DND-41 (cell line): ENCODE data around the gene RACK1.

Experiments used
- ATAC-seq: fragments of 200-7000 bp; cut with Tn5 transposase; 3 replicates; pipeline ENCODE4 v1.9.1; 2021; ENCODE audit warnings: low read depth; ENCODE audit not compliant: insufficient read depth
- DNase-seq: peaks from one replicate; pipeline ENCODE4 v3.0.0-alpha.2; 2020
- H2AFZ ChIP-seq: 2 replicates; pipeline ENCODE4 v1.6.0; 2012; ENCODE audit warnings: low read depth, low read length
- H3K27ac ChIP-seq: 2 replicates; pipeline ENCODE4 v1.5.1; 2012; ENCODE audit warnings: low read length, inconsistent platforms
- H3K27me3 ChIP-seq: fragments of 200-600 bp; sonication (generic); 2 replicates; pipeline ENCODE4 v1.6.0; 2012; ENCODE audit warnings: low read length, mild to moderate bottlenecking, inconsistent platforms; ENCODE audit not compliant: insufficient read depth, poor library complexity
- H3K36me3 ChIP-seq: 2 replicates; pipeline ENCODE4 v1.5.1; 2012; ENCODE audit warnings: low read length, inconsistent platforms; ENCODE audit not compliant: insufficient read depth
- H3K4me1 ChIP-seq: 2 replicates; pipeline ENCODE4 v1.5.1; 2012; ENCODE audit warnings: mild to moderate bottlenecking, low read length; ENCODE audit not compliant: insufficient read depth
- H3K4me2 ChIP-seq: 2 replicates; pipeline ENCODE4 v1.6.0; 2012; ENCODE audit warnings: mild to moderate bottlenecking, moderate library complexity, low read length, inconsistent platforms; ENCODE audit not compliant: insufficient read depth
- H3K4me3 ChIP-seq, 2 experiments: fragments of 200-600 bp in 1 of 2; shearing (Covaris generic) in 1 of 2; 2 replicates each; pipeline ENCODE4 v1.5.1; 2012 to 2016; ENCODE audit warnings: inconsistent platforms in 2 of 2, low read length in 2 of 2, mild to moderate bottlenecking in 2 of 2, low read depth in 1 of 2, moderate library complexity in 1 of 2
- H3K79me2 ChIP-seq: 2 replicates; pipeline ENCODE4 v1.6.0; 2012; ENCODE audit warnings: low read length, inconsistent platforms; ENCODE audit not compliant: insufficient read depth
- H3K9ac ChIP-seq: 2 replicates; pipeline ENCODE4 v1.6.0; 2012; ENCODE audit warnings: low read depth, mild to moderate bottlenecking, inconsistent platforms, low read length, moderate library complexity
- H3K9me3 ChIP-seq: 2 replicates; pipeline ENCODE4 v1.5.1; 2012; ENCODE audit warnings: low read length, moderate library complexity, mild to moderate bottlenecking, inconsistent platforms; ENCODE audit not compliant: insufficient read depth, severe bottlenecking
- H4K20me1 ChIP-seq: 2 replicates; pipeline ENCODE4 v1.6.0; 2012; ENCODE audit warnings: low read length; ENCODE audit not compliant: insufficient read depth
- CTCF ChIP-seq: IDR thresholded peaks from 2 replicates; pipeline ENCODE4 v1.5.1; 2012; ENCODE audit warnings: borderline replicate concordance, low read length, moderate library complexity, mild to moderate bottlenecking; ENCODE audit not compliant: poor library complexity, severe bottlenecking; ENCODE audit errors: extremely low read depth
- EZH2 ChIP-seq: IDR thresholded peaks from 3 replicates; pipeline ENCODE4 v1.6.1; 2012; ENCODE audit warnings: borderline replicate concordance, low read depth, mild to moderate bottlenecking, moderate library complexity, low read length, inconsistent platforms; ENCODE audit not compliant: severe bottlenecking

Gene RACK1

GRCh38 chr5:181222630-181223057, 21.1 kb downstream of the RACK1 start:
- Histone ChIP-seq H3K79me2 (peaks cover 34% of the 10 kb centered on the region), H3K9me3 (no peaks in the 10 kb centered on the region), H3K4me3 (peak overlapping the region; percentile 50 to 85; a peak in 3 of 4 replicates), H4K20me1 (no peaks in the 10 kb centered on the region), H3K36me3 (peaks cover 10% of the 10 kb centered on the region), H2AFZ (peak overlapping the region; percentile 75), H3K9ac (peak overlapping the region; percentile 79), H3K27me3 (no peaks in the 10 kb centered on the region), H3K4me1 (peaks cover 52% of the 10 kb centered on the region), H3K27ac (peak overlapping the region; percentile 88), H3K4me2 (peak overlapping the region; percentile 98)
- ATAC-seq (peak; percentile 13), DNase-seq (no peak)
- TF ChIP-seq CTCF = no peak
- no peak for TF ChIP-seq EZH2

DNA sequence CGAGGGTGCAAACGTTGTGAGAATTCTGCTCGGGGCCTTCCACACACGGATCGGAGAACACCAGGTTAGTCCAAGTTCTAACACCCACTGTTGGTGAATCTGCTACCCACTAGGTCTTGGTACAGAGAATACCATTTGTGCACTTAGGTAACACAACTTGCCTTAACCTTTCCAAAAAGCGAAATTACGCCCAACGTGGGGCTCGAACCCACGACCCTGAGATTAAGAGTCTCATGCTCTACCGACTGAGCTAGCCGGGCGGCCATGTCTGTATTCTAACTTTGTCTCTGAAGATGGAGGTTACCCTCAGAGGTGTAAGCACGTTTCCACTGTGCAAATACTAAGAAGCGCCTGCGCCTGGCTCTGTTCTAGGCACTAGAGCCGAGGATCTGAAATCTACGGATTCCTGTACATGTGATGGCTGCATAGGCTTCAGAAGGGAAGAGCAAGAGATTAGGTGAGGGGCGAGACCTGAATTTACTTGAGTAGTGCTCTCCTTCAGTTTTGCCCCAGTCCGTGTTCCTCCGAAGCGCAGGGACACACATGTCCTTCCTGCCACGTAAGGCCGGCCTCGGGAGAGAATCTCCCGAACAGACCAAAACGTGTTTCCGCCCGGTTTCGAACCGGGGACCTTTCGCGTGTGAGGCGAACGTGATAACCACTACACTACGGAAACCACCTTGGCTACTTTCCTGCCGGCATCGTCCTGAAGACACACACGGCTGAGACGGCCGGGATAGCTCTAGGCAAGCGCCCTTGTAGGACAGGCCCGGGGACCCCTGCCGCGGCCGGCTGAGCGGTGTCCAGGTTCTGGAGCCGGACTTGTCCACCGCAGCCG, 21.7 kb downstream of the RACK1 start:
- ATAC-seq (peak; percentile 46), DNase-seq (peak; percentile 94)
- Histone ChIP-seq H3K9me3 (no peaks in the 10 kb centered on the region), H3K36me3 (peaks cover 6% of the 10 kb centered on the region), H3K4me2 (peak overlapping the region; percentile 98), H4K20me1 (no peaks in the 10 kb centered on the region), H3K79me2 (peaks cover 30% of the 10 kb centered on the region), H3K27ac (peak overlapping the region; percentile 88), H3K4me1 (peaks cover 58% of the 10 kb centered on the region), H2AFZ (peak overlapping the region; percentile 75), H3K4me3 (peak overlapping the region; percentile 50 to 85; a peak in 3 of 4 replicates), H3K27me3 (no peaks in the 10 kb centered on the region), H3K9ac (peak overlapping the region; percentile 79)
- no peak for TF ChIP-seq EZH2
- no peak for TF ChIP-seq CTCF

DNA sequence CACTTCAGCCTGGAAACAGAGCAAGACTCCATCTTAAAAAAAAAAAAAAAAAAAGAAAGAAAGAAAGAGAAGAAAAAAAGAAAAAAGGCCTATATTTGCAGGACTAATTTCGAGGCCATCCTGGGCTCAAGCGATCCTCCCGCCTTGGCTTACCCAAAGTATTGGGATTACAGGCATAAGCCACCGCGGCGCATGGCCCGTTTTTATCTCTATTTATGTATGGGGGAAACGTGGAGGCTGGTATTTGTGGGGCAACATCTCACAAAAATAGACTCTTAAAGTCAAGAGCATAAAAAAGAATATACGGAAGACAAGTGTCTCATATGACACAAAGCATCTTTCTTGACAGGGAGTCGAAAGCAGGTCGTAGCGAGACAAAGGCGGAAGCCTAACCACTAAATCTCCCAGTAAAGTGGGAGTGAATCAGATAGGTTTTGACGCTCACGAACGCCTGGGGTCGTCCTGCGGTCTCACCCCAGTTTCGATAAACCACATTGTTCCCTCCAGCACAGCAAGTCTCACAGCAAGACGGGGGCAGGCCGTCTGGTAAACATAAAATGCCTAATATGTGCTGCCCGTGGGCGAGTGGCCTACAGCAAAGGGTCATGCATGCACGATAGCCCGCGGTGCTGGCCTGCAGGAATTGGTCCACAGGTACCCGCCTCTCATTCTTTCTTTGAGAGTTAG, 22.5 kb downstream of the RACK1 start:
- peak overlapping the region; percentile 98 for H3K4me2 ChIP-seq
- no peaks in the 10 kb centered on the region for H3K27me3 ChIP-seq
- H2AFZ ChIP-seq = peak overlapping the region; percentile 51; the same call in 1 of the 2 replicates
- H3K79me2 ChIP-seq = peaks cover 25% of the 10 kb centered on the region
- H3K4me3 ChIP-seq = peak overlapping the region in 1 of 2 experiments; percentile 85; a peak in 2 of 4 replicates
- peak overlapping the region; percentile 79 for H3K9ac ChIP-seq
- no peaks in the 10 kb centered on the region; the same call in 1 of the 2 replicates for H3K36me3 ChIP-seq
- ATAC-seq (no peak), DNase-seq (no peak)
- H4K20me1 ChIP-seq = no peaks in the 10 kb centered on the region
- H3K27ac ChIP-seq = peak overlapping the region; percentile 88
- peaks cover 65% of the 10 kb centered on the region for H3K4me1 ChIP-seq
- H3K9me3 ChIP-seq = no peaks in the 10 kb centered on the region
- no peak for TF ChIP-seq CTCF
- TF ChIP-seq EZH2 = no peak
